ENCODE measurements around the gene ANKRD9.

The ANKRD9 gene

GRCh38 chr14:102479777-102480176 lies 29.8 kb downstream of the ANKRD9 start:
- TF ChIP-seq TOX (CRISPR knock-in tag; IDR thresholded peaks at IDR 0.05; ENCODE audit: borderline replicate concordance) (no peak), SNAI2 (CRISPR knock-in tag; IDR thresholded peaks at IDR 0.05) (peak; percentile 40; the same call in 1 of the 2 replicates), OSR1 (CRISPR knock-in tag; IDR thresholded peaks at IDR 0.05) (no peak)
- TF ChIP-seq, protein P1, sequence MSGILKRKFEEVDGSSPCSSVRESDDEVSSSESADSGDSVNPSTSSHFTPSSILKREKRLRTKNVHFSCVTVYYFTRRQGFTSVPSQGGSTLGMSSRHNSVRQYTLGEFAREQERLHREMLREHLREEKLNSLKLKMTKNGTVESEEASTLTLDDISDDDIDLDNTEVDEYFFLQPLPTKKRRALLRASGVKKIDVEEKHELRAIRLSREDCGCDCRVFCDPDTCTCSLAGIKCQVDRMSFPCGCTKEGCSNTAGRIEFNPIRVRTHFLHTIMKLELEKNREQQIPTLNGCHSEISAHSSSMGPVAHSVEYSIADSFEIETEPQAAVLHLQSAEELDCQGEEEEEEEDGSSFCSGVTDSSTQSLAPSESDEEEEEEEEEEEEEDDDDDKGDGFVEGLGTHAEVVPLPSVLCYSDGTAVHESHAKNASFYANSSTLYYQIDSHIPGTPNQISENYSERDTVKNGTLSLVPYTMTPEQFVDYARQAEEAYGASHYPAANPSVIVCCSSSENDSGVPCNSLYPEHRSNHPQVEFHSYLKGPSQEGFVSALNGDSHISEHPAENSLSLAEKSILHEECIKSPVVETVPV (CRISPR knock-in tag; IDR thresholded peaks at IDR 0.05): no peak
- ATAC-seq: no peak

DNA sequence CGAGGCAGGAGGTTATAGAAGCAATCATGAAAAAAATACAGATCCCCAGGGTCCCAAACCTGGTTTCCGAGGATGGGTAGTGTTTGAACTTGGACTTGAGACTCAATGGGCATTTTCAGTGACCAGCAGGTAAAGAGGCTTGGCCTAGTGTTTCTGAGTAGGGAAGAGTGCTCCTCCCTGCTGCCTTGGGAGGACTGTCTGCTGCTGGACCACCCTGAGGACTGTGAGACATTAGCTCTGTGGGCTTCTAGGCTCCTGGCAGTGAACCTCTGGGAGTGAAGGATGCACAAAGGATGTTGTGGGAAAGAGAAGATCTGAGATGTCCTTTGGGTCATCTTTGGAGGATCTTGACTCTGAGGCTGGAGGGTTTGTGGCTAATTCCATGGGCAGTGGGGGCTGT lies 30.5 kb downstream of the ANKRD9 start:
- TF ChIP-seq ISL1 (CRISPR knock-in tag; IDR thresholded peaks at IDR 0.05) (no peak), ZC3H10 (CRISPR knock-in tag; IDR thresholded peaks at IDR 0.05) (no peak), ZNF70 (CRISPR knock-in tag; IDR thresholded peaks at IDR 0.05) (no peak), ZFP30 (CRISPR knock-in tag; IDR thresholded peaks at IDR 0.05) (no peak), RARB (CRISPR knock-in tag; IDR thresholded peaks at IDR 0.05) (no peak), TOX (CRISPR knock-in tag; IDR thresholded peaks at IDR 0.05; ENCODE audit: borderline replicate concordance) (no peak), CSDC2 (CRISPR knock-in tag; IDR thresholded peaks at IDR 0.05) (no peak)
- TF ChIP-seq, protein P2, sequence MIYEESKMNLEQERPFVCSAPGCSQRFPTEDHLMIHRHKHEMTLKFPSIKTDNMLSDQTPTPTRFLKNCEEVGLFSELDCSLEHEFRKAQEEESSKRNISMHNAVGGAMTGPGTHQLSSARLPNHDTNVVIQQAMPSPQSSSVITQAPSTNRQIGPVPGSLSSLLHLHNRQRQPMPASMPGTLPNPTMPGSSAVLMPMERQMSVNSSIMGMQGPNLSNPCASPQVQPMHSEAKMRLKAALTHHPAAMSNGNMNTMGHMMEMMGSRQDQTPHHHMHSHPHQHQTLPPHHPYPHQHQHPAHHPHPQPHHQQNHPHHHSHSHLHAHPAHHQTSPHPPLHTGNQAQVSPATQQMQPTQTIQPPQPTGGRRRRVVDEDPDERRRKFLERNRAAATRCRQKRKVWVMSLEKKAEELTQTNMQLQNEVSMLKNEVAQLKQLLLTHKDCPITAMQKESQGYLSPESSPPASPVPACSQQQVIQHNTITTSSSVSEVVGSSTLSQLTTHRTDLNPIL (CRISPR knock-in tag; IDR thresholded peaks at IDR 0.05; ENCODE audit: low read depth): no peak
- ATAC-seq: no peak

DNA sequence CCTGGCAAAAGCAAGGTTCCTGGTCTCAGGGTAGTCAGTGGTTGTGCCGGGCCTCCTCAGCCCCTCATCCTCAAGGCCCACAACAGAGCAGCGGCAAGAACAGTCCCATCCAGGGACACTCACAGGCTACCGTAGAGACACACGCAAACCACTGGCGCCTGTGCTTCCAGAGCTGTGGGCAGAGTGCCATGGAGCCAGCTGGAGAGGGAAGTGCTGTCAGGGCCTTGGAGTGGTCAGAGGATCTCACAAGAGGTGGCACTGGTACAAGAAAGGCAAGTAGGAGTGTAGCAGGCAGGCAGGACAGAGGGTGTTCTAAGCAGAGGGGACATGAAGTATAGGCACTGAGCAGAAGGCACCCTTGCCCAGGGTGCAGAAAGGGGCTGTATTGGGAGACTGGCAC lies 34.6 kb downstream of the ANKRD9 start:
- peak; percentile 42; the same call in 1 of the 3 replicates for ATAC-seq
- TF ChIP-seq ZNF565 (CRISPR knock-in tag; conservative IDR thresholded peaks at IDR 0.05; ENCODE audit: low read depth) (no peak), TCF4 (CRISPR knock-in tag; IDR thresholded peaks at IDR 0.05; ENCODE audit: borderline replicate concordance) (no peak), GLIS3 (CRISPR knock-in tag; IDR thresholded peaks at IDR 0.05) (no peak), POU6F1 (CRISPR knock-in tag; IDR thresholded peaks at IDR 0.05; ENCODE audit: borderline replicate concordance, low read depth) (no peak), ZNF8 (CRISPR knock-in tag; IDR thresholded peaks at IDR 0.05) (no peak), ZFP3 (CRISPR knock-in tag; IDR thresholded peaks at IDR 0.05) (no peak), TSHZ2 (CRISPR knock-in tag; IDR thresholded peaks at IDR 0.05) (no peak), OSR1 (CRISPR knock-in tag; IDR thresholded peaks at IDR 0.05) (no peak), ZC3H10 (CRISPR knock-in tag; IDR thresholded peaks at IDR 0.05) (no peak), TOX (CRISPR knock-in tag; IDR thresholded peaks at IDR 0.05; ENCODE audit: borderline replicate concordance) (no peak), ESRRG (CRISPR knock-in tag; IDR thresholded peaks at IDR 0.05) (no peak), BACH2 (CRISPR knock-in tag; IDR thresholded peaks at IDR 0.05; ENCODE audit: borderline replicate concordance) (no peak), CSDC2 (CRISPR knock-in tag; IDR thresholded peaks at IDR 0.05) (no peak), ISL1 (CRISPR knock-in tag; IDR thresholded peaks at IDR 0.05) (no peak), ZFP30 (CRISPR knock-in tag; IDR thresholded peaks at IDR 0.05) (no peak)
- TF ChIP-seq, protein P2 (CRISPR knock-in tag; IDR thresholded peaks at IDR 0.05; ENCODE audit: low read depth): no peak

GRCh38 chr14:102473559-102473958 lies 36.0 kb downstream of the ANKRD9 start:
- no peak for ATAC-seq
- TF ChIP-seq TOX (CRISPR knock-in tag; IDR thresholded peaks at IDR 0.05; ENCODE audit: borderline replicate concordance) (no peak), CSDC2 (CRISPR knock-in tag; IDR thresholded peaks at IDR 0.05) (no peak), TSHZ2 (CRISPR knock-in tag; IDR thresholded peaks at IDR 0.05) (no peak), OSR1 (CRISPR knock-in tag; IDR thresholded peaks at IDR 0.05) (no peak), ZNF70 (CRISPR knock-in tag; IDR thresholded peaks at IDR 0.05) (no peak), ARNTL (CRISPR knock-in tag; IDR thresholded peaks at IDR 0.05; ENCODE audit: borderline replicate concordance, low read depth) (no peak), ZNF8 (CRISPR knock-in tag; IDR thresholded peaks at IDR 0.05) (no peak), ISL1 (CRISPR knock-in tag; IDR thresholded peaks at IDR 0.05) (no peak), ESRRG (CRISPR knock-in tag; IDR thresholded peaks at IDR 0.05) (no peak), ZFP3 (CRISPR knock-in tag; IDR thresholded peaks at IDR 0.05) (no peak), SNAI2 (CRISPR knock-in tag; IDR thresholded peaks at IDR 0.05) (no peak)
- TF ChIP-seq, protein P1 (CRISPR knock-in tag; IDR thresholded peaks at IDR 0.05): no peak
